Loucy (cell line): ENCODE results near the gene PDE8B.

Experiments
- CTCF ChIP-seq: fragments of 200-600 bp; sonication (generic); conservative IDR thresholded peaks from 2 replicates; pipeline ENCODE4 v1.5.1; 2014; ENCODE audit warnings: mild to moderate bottlenecking, antibody characterized with exemption, low read length
- EZH2phosphoT487 ChIP-seq: fragments of 200-600 bp; IDR thresholded peaks from 2 replicates; pipeline ENCODE4 v1.6.1; 2018; ENCODE audit warnings: antibody characterized with exemption, mild to moderate bottlenecking, moderate library complexity, borderline replicate concordance

GRCh38 chr5:77311214-77311571 is 100.7 kb downstream of the PDE8B start:
- TF ChIP-seq CTCF: no peak
- TF ChIP-seq EZH2phosphoT487: no peak
